ENCODE measurements around the gene CYB561A3. TPM values are rescaled to one million over a fixed set of nuclear protein-coding genes. Genes with fewer than 3 reads are reported as not detected.

CYB561A3 gene
- total RNA-seq, 1 donor from 2014 or later, result 37.8 TPM

DNA sequence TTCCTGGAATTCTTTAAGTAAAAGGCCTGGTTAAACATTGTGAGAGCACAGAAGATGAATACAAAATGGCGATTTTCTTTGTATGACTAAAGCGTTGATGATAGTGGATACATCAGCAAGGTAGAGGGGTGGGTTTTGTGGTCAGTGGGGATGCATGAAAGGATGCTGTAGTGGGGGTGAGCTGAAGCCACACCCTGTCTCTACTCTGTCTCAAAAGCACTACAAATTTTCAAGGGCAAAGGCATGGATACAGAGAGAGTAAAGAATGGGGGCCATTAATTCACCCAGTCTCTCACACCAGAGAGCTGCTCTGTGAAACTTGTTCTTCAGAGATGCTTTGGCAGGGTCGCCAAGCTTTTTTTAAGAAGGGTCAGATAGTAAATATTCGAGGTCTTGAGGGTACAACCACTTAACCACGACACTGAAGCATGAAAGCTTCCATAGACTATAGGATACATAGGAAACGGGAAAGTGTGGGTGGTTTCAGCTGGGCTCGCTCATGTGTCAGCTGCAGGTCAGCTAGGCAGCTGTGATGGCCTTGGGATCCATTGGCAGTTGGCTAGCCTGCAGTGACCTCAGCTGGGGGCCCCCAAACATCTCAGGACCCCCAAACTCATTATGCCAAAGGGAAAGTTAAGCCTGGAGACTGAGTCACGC lies 8.8 kb upstream of the CYB561A3 start:
- intact Hi-C loops (cut with DNase I), result no loop called here
- no peak for DNase-seq (ENCODE audit: low spot score)
- ATAC-seq, result no peak

DNA sequence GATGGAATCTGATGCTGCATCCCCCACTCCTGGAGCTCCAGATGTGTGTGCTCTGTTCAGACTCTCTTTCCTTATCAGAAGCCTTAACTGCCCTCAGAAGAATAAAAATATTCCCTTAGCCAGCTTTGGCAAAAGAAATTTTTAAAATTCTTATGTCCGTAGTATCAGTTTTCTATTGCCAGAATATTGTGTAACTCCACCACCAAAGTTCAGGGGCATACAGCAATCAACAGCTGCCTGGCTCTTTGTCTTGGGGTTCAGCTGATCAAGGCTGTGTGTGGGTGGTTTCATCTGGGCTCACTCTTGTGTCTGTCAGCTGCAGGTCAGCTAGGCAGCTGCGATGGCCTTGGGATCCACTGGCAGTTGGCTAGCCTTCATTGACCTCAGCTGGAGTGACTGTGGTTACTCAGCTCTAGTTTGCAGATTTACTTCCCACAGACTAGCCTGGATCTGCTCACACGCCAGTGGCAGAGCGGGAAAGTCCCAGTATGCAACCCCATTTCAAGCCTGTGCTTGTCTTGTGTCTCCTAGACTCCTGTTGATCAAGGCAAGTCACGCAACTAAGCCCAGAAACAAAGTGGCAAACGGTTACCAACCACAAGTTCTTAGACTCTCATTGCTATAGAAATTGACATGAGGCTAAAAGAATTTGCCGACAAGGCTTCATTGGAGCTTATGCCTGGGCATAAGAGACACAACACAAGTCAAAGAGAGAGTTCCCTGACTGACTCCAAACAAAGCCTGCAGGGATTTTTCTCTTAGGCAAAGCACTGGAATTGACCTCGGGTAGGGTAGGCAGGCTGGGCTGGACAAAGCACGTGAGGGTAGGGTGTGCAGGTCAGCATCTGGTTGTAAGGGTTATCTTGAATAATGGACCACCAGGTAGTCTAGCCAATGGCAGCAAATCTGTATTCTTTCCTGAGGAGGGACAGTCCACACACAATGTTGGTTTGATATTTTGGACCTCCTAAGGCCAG lies 8.0 kb upstream of the CYB561A3 start:
- intact Hi-C loops (cut with DNase I), result no loop called here
- peak; percentile 96 for ATAC-seq
- DNase-seq (ENCODE audit: low spot score), result no peak

DNA sequence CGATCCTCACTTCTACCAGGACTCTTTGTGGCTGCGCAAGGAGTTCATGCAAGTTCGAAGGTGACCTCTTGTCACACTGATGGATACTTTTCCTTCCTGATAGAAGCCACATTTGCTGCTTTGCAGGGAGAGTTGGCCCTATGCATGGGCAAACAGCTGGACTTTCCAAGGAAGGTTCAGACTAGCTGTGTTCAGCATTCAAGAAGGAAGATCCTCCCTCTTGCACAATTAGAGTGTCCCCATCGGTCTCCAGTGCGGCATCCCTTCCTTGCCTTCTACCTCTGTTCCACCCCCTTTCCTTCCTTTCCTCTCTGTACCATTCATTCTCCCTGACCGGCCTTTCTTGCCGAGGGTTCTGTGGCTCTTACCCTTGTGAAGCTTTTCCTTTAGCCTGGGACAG lies 7.0 kb upstream of the CYB561A3 start:
- no peak for DNase-seq (ENCODE audit: low spot score)
- intact Hi-C loops (cut with DNase I), result no loop called here
- ATAC-seq, result no peak

DNA sequence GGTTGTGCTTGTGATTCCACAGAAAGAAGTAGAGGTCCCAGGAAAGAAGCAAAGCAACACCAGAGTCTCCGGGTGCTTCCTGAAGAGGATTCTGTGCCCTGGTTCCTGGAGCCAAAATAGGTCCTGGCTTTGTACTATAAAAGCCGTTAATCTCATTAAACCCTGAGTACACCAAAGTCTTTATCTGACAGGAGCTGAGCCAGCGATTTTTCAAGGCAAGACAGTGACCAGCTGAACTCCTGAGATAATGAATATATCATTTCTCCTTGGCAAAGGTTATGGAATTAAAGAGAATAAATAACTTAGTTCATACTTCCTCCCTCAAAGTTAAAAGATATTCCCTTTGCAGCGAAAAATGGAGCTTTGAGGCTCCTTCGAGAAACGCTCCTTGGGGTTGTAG lies 5.7 kb upstream of the CYB561A3 start:
- DNase-seq (ENCODE audit: low spot score), result no peak
- intact Hi-C loops (cut with DNase I), result no loop called here
- ATAC-seq, result no peak

DNA sequence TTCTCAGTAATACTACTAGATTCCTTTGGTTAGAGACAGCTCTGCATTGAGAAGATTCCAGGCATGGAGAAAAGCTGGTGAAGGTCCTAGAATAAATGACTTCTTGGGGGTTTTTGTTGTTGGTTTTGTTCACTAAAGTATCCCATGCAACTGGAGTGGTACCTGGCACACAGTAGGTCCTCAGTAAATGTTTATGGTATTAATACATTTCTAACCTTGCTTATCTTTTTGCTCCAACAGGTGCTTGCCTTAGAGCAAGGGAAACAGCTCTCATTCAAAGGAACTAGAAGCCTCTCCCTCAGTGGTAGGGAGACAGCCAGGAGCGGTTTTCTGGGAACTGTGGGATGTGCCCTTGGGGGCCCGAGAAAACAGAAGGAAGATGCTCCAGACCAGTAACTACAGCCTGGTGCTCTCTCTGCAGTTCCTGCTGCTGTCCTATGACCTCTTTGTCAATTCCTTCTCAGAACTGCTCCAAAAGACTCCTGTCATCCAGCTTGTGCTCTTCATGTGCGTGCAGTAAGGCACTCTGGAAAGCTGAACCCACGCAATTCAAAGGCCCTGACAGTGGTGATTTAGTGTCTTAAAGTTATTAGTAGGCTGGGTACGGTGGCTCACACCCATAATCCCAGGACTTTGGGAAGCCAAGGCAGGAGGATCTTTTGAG lies 2.5 kb upstream of the CYB561A3 start:
- intact Hi-C loops (cut with DNase I), result no loop called here
- no peak for ATAC-seq
- no peak for DNase-seq (ENCODE audit: low spot score)

DNA sequence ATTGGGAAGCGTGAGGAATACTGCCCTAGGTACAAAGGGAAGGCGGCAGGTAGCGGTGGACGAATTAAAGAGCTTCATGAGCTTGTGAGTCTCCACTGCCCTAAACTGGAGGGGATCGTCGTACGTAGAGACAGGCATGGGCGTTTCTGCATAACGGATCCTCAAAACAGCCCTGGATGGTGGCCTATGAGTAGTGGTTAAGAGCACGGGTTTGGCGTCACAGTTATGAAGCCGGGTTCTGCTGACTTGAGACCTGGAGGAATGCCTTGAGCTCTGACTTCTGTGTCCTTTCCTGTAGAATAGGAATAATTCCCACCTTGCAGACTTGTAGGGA lies 827 bp upstream of the CYB561A3 start:
- peak; percentile 14 for ATAC-seq
- no peak for DNase-seq (ENCODE audit: low spot score)
- intact Hi-C loops (cut with DNase I), result no loop called here

DNA sequence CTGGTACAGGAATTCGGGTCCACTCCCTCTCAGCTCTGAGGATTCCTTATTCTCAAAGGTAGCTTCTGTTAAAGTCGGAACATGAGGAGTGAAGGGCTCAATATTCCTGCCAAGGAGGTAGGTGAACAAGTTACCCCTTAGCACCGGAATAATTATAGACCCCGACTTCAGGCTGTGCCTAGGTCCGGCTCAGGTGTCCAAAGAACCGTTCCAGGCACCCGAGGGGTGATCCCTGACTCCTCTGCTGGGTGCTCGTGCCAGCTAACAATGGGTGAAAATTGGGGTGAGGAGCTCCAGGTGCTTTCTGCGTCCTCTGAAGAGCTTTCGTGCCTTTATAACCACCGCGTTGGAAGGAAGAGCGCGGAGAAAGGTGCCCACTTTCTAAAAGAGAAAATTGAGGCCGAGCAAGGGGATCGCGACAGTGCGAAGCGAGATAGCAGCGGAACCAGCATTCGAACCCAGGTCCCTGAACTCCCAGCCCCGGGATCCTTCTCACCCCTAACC lies 393 bp downstream of the CYB561A3 start:
- DNase-seq (ENCODE audit: low spot score), result no peak
- no peak for ATAC-seq
- intact Hi-C loops (cut with DNase I), result no loop called here

DNA sequence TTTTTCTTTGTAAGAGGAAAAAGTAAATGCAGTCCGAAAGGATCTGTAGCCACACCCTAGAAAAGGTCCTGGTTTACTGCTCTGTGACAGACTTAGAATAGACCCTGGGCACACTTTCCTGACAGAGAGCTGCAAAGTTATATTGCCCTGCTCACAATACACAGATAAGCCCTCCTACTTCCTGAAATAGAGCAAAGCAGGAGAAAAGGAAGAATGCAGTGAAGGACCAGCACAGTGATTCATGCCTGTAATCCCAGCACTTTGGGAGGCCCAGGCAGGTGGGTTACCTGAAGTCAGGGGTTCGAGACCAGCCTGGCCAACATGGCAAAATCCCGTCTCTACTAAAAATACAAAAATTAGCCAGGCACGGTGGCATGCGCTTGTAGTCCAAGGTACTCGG lies 2.2 kb downstream of the CYB561A3 start:
- intact Hi-C loops (cut with DNase I), result no loop called here
- ATAC-seq (no peak), DNase-seq (ENCODE audit: low spot score) (no peak)

DNA sequence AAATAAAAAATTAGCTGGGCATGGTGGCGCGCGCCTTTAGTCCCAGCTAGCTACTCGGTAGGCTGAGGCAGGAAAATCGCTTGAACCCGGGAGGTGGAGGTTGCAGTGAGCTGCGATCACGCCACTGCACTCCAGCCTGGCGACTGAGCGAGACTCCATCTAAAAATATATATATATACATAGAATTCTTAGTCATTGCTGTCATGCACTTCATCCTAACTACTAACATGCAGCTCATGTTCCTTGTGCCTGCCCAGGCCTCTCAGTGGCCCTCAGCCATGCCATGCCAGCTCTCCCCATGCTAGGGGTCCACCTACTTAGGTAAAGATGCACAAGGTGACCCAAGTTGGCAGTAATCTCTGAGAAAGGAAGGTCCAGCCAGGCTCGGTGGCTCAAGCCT lies 3.1 kb downstream of the CYB561A3 start:
- DNase-seq (ENCODE audit: low spot score), result no peak
- no peak for ATAC-seq
- intact Hi-C loops (cut with DNase I), result no loop called here

DNA sequence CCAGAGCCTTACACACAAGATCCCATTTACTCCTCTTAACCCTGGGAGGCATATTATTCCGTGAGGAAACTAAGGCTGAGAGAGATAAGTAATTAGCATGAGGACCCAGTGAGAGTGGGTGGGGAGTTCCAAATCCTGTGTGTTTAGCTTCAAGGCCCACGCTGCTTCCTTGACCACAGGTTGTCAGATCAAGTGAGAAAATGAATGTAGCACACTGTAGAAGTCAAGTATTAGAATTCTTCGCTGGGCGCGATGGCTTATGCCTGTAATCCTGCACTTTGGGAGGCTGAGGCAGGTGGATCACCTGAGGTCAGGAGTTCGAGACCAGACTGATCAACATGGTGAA lies 3.8 kb downstream of the CYB561A3 start:
- intact Hi-C loops (cut with DNase I), result no loop called here
- DNase-seq (ENCODE audit: low spot score) (no peak), ATAC-seq (no peak)

DNA sequence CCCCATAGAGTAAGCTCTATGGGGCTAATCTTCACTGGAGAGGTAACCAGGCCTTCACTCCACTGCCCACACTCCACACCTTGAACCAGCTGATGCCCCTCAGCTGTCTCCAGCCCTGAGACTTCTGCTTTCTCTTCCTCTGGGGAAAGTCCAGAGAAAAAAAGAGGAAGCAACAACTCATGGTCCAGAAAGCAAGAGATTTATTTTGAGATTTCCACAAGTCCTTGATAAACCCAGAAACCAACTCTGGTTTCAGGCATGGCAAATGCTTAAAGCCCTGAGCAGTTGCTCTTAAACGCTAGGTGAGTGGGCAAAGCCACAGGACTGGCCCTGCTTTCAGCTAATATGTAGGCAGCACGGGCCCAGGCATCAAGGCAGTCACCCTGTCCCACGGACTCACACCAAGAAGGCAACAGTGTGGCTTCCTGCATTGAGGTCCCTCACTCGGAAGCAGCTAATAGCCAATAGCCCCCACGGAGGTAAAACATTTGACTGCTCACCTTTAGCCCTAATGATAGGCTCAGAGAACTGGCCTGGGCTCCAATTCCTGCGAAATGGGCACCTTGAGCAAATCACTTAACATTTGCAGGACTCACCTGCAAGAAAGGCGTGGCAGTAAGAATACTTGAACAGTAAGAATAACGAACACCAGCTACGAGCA lies 4.3 kb downstream of the CYB561A3 start:
- DNase-seq (ENCODE audit: low spot score) (no peak), ATAC-seq (no peak)
- intact Hi-C loops (cut with DNase I), result no loop called here

DNA sequence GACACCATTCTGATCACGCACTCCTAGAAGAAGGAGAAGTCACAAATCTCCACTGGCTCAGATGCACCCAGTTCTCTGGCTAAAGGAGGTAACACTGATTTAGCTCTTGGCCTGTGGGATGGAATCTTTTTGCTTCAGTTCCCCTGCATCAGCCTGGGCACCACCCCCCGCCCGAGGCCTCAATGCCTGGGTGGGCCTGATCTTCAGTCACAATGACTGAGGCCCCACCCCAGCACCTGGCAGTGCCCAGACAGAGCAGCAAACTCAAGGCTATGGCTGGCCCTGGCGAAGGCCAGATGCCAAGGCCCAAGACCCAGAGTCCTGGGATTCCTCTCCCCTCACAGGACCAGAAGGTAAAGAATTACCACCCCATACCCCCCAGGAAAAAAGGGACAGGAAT lies 5.0 kb downstream of the CYB561A3 start:
- ATAC-seq (no peak), DNase-seq (ENCODE audit: low spot score) (no peak)
- intact Hi-C loops (cut with DNase I), result no loop called here

DNA sequence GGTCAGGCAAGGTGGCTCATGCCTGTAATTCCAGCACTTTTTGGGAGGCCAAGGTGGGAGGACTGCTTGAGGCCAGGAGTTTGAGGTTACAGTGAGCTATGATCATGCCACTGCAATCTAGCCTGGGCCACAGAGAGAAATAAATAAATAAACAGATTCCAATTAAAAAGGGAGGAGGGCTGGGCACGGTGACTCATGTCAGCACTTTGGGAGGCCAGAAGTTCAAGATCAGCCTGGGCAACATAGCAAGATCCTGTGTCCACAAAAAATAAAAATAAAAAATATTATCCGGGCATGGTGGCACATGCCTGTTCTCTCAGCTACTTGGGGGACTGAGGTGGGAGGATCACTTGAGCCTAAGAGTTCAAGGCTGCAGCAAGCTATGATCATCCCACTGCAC lies 7.5 kb downstream of the CYB561A3 start:
- ATAC-seq (no peak), DNase-seq (ENCODE audit: low spot score) (no peak)
- intact Hi-C loops (cut with DNase I), result no loop called here

DNA sequence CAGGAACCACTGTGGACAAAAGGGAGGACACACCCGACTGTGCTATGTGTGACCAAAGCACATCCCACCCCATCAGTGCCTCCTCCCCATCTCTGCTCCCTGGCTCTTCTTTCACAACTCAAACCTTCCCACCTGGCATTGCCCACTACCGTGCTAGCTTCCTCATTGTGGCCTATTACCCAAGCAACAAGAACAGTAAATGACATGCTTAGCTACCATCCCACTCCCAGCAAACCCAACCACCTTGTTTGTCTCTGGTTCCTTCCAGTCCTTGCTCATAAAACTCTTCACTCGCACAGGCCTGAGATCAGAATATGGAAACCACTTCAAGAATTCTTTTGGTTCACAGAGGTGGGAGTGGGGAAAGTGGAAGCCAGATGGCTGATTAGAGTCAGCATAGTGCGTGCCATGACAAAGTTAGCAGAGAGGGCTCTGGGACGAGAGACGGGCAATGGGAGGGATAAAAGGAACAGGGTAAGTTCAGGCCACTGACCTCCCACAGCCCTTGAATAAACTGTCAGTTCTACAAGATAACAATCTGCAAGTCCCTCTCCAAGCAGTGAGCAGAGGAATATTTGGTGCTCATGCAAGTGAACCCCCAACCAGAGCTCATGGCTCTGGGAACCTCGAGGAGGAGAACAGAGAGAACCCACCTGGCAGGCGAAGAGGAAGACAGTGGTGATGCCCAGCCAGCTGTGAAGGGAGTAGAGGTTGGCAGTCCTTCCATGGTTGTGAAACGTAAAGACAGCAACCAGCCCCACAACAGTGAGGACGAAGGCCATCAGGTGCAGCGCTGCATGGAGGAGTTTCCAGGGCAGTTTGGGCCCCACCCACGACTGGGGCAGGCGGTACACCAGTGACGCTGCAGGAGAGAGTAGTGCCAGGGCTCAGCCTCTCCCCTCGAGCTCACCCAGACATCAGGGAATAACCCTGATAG lies 8.3 kb downstream of the CYB561A3 start:
- ATAC-seq (no peak), DNase-seq (ENCODE audit: low spot score) (no peak)
- intact Hi-C loops (cut with DNase I), result no loop called here

DNA sequence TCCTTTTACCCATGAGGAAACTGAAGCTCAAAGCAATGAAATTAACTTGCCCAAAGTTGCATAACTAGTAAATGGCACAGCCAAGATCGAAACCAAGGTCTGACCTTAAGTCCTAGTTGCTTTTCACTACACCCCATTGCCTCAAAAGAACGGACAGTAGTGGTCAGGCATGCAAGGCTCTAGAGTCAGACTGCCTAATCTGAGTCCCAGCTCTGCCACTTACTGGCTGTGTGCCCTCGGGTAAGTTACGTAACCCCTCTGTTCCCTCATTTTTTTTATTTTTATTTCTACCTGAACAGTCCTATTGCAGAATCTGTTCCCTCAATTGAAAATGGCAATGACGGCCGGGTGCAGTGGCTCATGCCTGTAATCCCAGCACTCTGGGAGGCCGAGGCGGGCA lies 9.6 kb downstream of the CYB561A3 start:
- intact Hi-C loops (cut with DNase I), result no loop called here
- ATAC-seq (peak; percentile 52), DNase-seq (ENCODE audit: low spot score) (no peak)

DNA sequence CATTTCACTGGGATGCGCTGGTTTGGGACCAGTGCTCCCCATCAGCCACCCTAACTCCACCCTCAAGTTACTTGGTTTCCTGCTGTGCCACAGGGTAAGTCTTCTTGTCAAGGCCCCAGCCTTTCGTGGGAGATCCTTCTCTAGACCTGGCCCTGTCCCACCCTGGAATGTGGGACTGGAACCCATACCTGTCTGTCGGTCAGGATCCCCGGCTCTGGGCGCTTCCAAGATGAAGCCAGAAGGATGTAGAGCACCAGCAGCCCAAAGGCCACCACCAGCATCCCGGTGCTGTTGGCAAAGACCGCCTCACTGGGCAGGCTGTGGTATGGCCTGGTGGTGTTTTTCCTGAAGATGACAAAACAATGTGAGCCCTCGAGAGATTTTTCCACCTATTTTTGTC lies 10.9 kb downstream of the CYB561A3 start:
- intact Hi-C loops (cut with DNase I), result no loop called here
- DNase-seq (ENCODE audit: low spot score) (no peak), ATAC-seq (no peak)

DNA sequence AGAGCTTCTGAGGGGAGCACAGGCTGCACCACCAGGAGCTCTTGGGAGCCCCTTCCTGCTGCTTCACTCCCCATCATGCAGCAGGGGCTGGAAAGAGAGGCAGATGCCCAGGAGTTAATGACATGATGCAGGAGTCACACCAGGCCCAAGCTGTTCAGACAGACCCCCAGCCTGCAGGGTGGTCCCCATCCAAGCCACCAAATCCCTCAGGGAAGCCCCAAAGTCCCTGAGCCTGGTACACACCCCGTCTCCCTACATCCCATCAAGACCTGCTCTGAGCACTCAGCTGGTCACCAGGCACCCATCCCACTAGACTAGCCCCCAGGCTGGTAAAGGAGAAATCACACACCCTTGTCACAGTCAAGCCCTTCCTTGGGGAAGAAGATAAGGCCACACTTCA lies 11.3 kb downstream of the CYB561A3 start:
- DNase-seq (ENCODE audit: low spot score), result no peak
- intact Hi-C loops (cut with DNase I), result no loop called here
- ATAC-seq, result no peak

DNA sequence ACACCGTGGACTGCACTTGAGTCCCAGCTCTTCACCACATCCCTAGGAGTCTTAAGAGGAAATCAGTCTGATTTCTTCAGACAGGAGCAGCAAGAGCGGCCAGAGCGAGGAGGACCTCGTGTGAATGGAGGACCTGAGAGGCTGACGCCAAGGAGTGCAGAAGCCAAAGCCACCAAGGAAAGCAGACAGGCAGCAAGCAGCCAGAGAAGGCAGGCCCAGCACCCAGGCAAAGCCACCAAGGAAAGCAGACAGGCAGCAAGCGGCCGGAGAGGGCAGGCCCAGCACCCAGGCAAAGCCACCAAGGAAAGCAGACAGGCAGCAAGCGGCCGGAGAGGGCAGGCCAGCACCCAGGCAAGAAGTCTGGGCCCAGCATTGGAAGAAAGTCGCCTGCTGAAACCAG lies 11.8 kb downstream of the CYB561A3 start:
- no peak for DNase-seq (ENCODE audit: low spot score)
- intact Hi-C loops (cut with DNase I), result no loop called here
- no peak for ATAC-seq
